Immature natural killer cell (primary cell): ENCODE measurements around the gene CNTN1. TPM values are rescaled to one million over a fixed set of nuclear protein-coding genes. Genes with fewer than 3 reads are reported as not detected.

Experiments
- DNase-seq, 3 donors: peaks; one replicate each; pipeline ENCODE4 v3.0.0; 2022; ENCODE audit warnings: mixed read lengths in 1 of 3
- H3K27ac Mint-ChIP-seq, 6 donors: one replicate each; pipeline ENCODE4 v1.8.0; 2020; ENCODE audit warnings: mixed read lengths in 6 of 6, mild to moderate bottlenecking in 5 of 6, inconsistent platforms in 4 of 6, moderate library complexity in 3 of 6
- H3K27me3 Mint-ChIP-seq, 3 donors: one replicate each; pipeline ENCODE4 v1.8.0; 2020 to 2021; ENCODE audit warnings: low read depth in 3 of 3, mild to moderate bottlenecking in 3 of 3, mixed read lengths in 3 of 3, moderate library complexity in 3 of 3, inconsistent platforms in 1 of 3
- H3K36me3 Mint-ChIP-seq, 3 donors: one replicate each; pipeline ENCODE4 v1.8.0; 2020; ENCODE audit warnings: mixed read lengths in 3 of 3, inconsistent platforms in 2 of 3, mild to moderate bottlenecking in 2 of 3
- H3K4me1 Mint-ChIP-seq, 2 donors: one replicate each; pipeline ENCODE4 v1.8.0; 2020; ENCODE audit warnings: inconsistent platforms in 2 of 2, mild to moderate bottlenecking in 2 of 2, mixed read lengths in 2 of 2, moderate library complexity in 1 of 2
- H3K4me3 Mint-ChIP-seq, 5 donors: one replicate each; pipeline ENCODE4 v1.8.0; 2020; ENCODE audit warnings: mild to moderate bottlenecking in 5 of 5, mixed read lengths in 5 of 5, inconsistent platforms in 3 of 5, moderate library complexity in 3 of 5
- H3K9me3 Mint-ChIP-seq, 6 donors: one replicate each; pipeline ENCODE4 v1.8.0; 2020; ENCODE audit warnings: mild to moderate bottlenecking in 6 of 6, mixed read lengths in 6 of 6, inconsistent platforms in 4 of 6, moderate library complexity in 3 of 6
- polyA plus RNA-seq, 3 donors: library from polyadenylated mRNA; unstranded; fragments of 300-500 nt; fragmentation: Illumina TruSeq; gene quantifications; one replicate each; pipeline ENCODE4 v1.2.3, GENCODE V29; 2021

Gene CNTN1
- polyA plus RNA-seq, 3 donors from 2014 or later: not detected

- Mint-ChIP-seq H3K9me3 (no peaks in the 10 kb centered on the region), H3K4me1 (no peaks in the 10 kb centered on the region), H3K36me3 (no peaks in the 10 kb centered on the region), H3K27ac (no peak overlapping the region), H3K27me3 (peaks cover 0 to 3% (median 0%) of the 10 kb centered on the region in 3 donors), H3K4me3 (no peak overlapping the region)
- no peak for DNase-seq
Observed at GRCh38 chr12:40945772-40946171, 253.5 kb downstream of the CNTN1 start.

DNA sequence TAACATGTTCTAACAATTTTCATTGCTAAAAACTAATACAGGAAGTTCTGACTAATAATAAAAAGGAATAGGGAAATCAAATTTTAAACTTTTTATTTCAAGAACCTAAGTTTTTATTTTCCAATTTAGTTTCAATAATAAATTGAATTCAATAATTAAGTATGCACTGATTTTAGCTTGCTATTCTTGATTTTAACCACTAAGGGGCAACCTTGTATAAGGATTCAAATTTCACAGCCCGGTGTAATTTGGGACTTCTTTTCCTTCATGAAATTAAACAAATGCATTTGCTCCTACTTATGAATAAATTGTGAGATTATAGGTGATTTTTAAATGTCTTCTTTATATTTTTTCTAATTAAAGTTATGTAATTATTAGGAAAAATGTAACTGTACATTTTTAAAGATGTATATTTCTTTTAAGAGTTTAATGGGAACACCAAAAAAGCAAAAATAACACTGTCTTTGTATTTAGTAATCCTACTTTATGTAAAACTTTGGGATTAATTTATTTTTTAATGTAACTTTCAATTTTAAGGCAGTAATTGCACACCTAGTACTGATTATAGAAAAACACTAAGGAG, 254.5 kb downstream of the CNTN1 start:
- DNase-seq: no peak
- no peak overlapping the region for H3K4me3 Mint-ChIP-seq
- H3K27ac Mint-ChIP-seq: no peak overlapping the region
- no peaks in the 10 kb centered on the region for H3K4me1 Mint-ChIP-seq
- H3K36me3 Mint-ChIP-seq: no peaks in the 10 kb centered on the region
- H3K27me3 Mint-ChIP-seq: peaks cover 0 to 3% (median 0%) of the 10 kb centered on the region in 3 donors
- no peaks in the 10 kb centered on the region for H3K9me3 Mint-ChIP-seq

DNA sequence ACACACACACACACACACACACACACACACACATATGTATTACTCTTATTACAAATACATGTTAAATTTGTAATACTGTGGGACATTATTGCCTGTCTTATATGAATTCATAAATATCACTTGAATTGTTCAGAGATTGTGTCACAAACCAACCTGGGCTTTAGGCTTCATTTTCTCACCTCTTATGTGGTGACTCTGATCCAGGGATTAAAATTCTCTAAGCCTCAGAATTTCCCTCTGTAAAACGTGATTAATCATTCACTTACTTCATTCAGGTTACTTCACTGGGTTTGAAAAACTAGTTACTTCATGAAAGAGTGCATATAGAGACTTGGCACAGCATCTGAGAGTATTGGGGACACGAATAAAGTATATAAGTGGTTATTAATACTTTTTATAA, 255.6 kb downstream of the CNTN1 start:
- H3K36me3 Mint-ChIP-seq: no peaks in the 10 kb centered on the region
- no peak overlapping the region for H3K27ac Mint-ChIP-seq
- no peaks in the 10 kb centered on the region for H3K4me1 Mint-ChIP-seq
- H3K4me3 Mint-ChIP-seq: no peak overlapping the region
- H3K9me3 Mint-ChIP-seq: no peaks in the 10 kb centered on the region
- no peak for DNase-seq
- peaks cover 0 to 3% (median 0%) of the 10 kb centered on the region in 3 donors for H3K27me3 Mint-ChIP-seq

DNA sequence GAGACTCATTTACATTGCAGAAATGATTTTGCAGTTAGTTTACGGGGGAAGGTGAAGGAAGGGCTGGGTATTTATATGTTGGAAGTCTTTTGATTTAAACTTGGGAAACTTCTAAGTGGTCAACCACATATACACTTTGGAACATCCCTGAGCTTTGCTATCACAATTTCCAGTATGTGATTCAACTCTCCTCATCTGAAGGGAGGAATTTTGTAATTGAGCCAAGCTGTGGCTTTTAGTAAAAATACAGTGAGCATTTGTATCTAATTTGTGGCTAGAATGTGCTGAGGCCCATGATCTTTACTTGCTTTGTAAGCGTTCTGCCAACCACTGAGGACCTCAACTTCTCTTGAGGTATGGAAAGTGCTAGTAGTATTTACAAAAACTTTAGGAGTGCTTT, 260.8 kb downstream of the CNTN1 start:
- Mint-ChIP-seq H3K4me3 (no peak overlapping the region), H3K36me3 (no peaks in the 10 kb centered on the region), H3K27ac (no peak overlapping the region), H3K4me1 (no peaks in the 10 kb centered on the region), H3K27me3 (peaks cover 0 to 3% (median 2%) of the 10 kb centered on the region in 3 donors), H3K9me3 (peaks cover 0 to 2% (median 0%) of the 10 kb centered on the region in 6 donors)
- no peak for DNase-seq

DNA sequence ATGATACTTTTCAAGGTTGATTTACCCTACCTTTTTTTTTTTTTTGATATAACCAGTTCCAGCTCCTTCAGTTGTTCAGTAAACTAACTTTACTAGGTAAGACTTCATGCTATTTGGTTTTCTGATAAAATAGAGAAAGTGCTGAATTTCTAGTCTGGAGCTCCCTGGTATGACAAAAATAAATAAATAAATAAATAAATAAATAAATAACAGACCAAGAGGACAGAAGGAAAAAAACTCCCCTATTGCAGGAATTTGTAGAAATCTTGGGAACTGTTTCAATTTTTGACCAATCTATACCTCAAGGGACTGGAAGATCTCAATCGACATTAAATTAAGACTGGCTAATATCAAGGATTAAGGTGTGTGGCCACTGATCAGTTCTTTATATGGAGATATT, 265.2 kb downstream of the CNTN1 start:
- H3K4me1 Mint-ChIP-seq: no peaks in the 10 kb centered on the region
- peaks cover 0 to 2% (median 0%) of the 10 kb centered on the region in 6 donors for H3K9me3 Mint-ChIP-seq
- no peak overlapping the region for H3K27ac Mint-ChIP-seq
- DNase-seq: no peak
- no peak overlapping the region for H3K4me3 Mint-ChIP-seq
- H3K36me3 Mint-ChIP-seq: no peaks in the 10 kb centered on the region
- peaks cover 0 to 2% (median 0%) of the 10 kb centered on the region in 3 donors for H3K27me3 Mint-ChIP-seq

- no peaks in the 10 kb centered on the region for H3K36me3 Mint-ChIP-seq
- no peak overlapping the region for H3K4me3 Mint-ChIP-seq
- no peak overlapping the region for H3K27ac Mint-ChIP-seq
- peaks cover 0 to 2% (median 0%) of the 10 kb centered on the region in 3 donors for H3K27me3 Mint-ChIP-seq
- peaks cover 0 to 2% (median 0%) of the 10 kb centered on the region in 6 donors for H3K9me3 Mint-ChIP-seq
- no peak for DNase-seq
- H3K4me1 Mint-ChIP-seq: no peaks in the 10 kb centered on the region
Observed at GRCh38 chr12:40959041-40959440, 266.8 kb downstream of the CNTN1 start.

DNA sequence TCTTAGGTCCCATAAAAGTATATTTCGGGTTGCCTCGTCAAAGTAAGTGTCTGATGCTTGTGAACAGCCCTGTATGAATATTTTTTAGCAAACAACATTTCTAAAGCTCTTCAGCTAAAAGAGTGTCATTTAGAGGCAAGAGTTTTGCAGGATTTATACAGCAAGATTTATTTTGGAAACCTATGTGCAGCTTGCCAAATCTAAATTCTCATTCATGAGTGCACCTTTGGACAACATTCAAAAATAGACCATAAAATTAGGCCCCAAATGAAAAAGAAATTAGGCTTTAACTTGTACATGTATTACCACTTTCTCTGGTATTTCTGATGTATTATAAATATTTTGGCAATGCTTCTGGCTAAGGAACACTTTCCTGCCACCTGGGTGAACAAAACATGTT, 271.5 kb downstream of the CNTN1 start:
- H3K27me3 Mint-ChIP-seq: no peaks in the 10 kb centered on the region
- peaks cover 0 to 2% (median 0%) of the 10 kb centered on the region in 6 donors for H3K9me3 Mint-ChIP-seq
- no peak for DNase-seq
- H3K36me3 Mint-ChIP-seq: no peaks in the 10 kb centered on the region
- no peaks in the 10 kb centered on the region for H3K4me1 Mint-ChIP-seq
- H3K27ac Mint-ChIP-seq: no peak overlapping the region
- H3K4me3 Mint-ChIP-seq: no peak overlapping the region

- H3K36me3 Mint-ChIP-seq: no peaks in the 10 kb centered on the region
- H3K4me1 Mint-ChIP-seq: no peaks in the 10 kb centered on the region
- no peaks in the 10 kb centered on the region for H3K27me3 Mint-ChIP-seq
- H3K4me3 Mint-ChIP-seq: no peak overlapping the region
- DNase-seq: no peak
- H3K9me3 Mint-ChIP-seq: peaks cover 0 to 5% (median 0%) of the 10 kb centered on the region in 6 donors
- no peak overlapping the region for H3K27ac Mint-ChIP-seq
Observed at GRCh38 chr12:40969796-40970195, 277.6 kb downstream of the CNTN1 start.

DNA sequence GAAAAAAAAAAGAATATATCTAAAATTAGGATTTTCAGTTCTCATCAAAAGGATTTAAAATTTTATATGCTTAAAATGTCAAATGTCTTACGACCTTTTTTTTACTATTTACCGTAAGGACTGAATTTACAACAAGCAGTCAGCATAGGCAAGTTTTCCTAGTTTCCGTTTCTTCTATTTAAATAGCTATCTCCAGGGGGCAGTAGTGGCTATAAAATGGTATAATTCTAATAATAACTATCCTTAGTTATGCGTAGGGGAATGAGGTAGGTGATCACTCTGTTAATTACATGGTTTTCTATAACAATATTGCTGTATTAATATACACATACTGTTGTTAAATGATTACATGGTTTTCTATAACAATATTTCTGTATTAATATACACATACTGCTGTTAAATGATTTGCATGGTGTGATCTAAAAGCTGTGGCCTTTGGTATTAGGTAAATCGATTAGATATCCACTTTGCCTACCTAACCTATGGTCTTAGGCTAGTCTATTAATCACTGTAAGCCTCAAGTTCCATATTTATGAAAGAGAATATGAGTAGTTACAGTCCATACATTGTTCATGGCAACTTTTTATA, 278.2 kb downstream of the CNTN1 start:
- no peak for DNase-seq
- Mint-ChIP-seq H3K4me1 (no peaks in the 10 kb centered on the region), H3K36me3 (no peaks in the 10 kb centered on the region), H3K27ac (no peak overlapping the region), H3K4me3 (no peak overlapping the region), H3K9me3 (peaks cover 0 to 5% (median 1%) of the 10 kb centered on the region in 6 donors), H3K27me3 (no peaks in the 10 kb centered on the region)

DNA sequence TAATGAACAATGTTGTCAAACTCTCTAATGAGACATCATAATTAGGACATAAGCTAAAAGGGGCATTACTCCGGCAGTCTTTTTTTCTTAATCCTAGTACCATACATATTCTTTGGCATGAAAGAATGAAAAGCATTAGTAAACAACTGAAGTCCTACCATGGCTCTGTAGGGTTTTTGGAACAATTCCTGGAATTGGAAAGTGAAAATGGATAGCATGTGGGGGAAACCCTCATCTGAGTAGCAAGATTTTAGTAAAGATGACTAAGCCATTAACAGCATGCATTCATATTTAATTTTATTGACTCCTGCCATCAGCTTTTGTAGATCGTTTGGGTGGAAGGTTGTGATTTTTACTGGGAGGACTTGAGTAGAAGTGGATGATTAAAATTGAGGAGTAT, 279.7 kb downstream of the CNTN1 start:
- H3K9me3 Mint-ChIP-seq: peaks cover 0 to 7% (median 4%) of the 10 kb centered on the region in 6 donors
- H3K27me3 Mint-ChIP-seq: no peaks in the 10 kb centered on the region
- no peak overlapping the region for H3K4me3 Mint-ChIP-seq
- H3K4me1 Mint-ChIP-seq: no peaks in the 10 kb centered on the region
- no peak for DNase-seq
- no peaks in the 10 kb centered on the region for H3K36me3 Mint-ChIP-seq
- no peak overlapping the region for H3K27ac Mint-ChIP-seq

- DNase-seq: no peak
- Mint-ChIP-seq H3K4me1 (no peaks in the 10 kb centered on the region), H3K27ac (no peak overlapping the region), H3K36me3 (no peaks in the 10 kb centered on the region), H3K27me3 (no peaks in the 10 kb centered on the region), H3K4me3 (no peak overlapping the region), H3K9me3 (peaks cover 0 to 7% (median 3%) of the 10 kb centered on the region in 6 donors)
Observed at GRCh38 chr12:40976546-40976945, 284.3 kb downstream of the CNTN1 start.

GRCh38 chr12:40980427-40980961, 288.3 kb downstream of the CNTN1 start:
- H3K4me1 Mint-ChIP-seq: no peaks in the 10 kb centered on the region
- H3K36me3 Mint-ChIP-seq: no peaks in the 10 kb centered on the region
- DNase-seq: no peak
- peaks cover 0 to 5% (median 1%) of the 10 kb centered on the region in 6 donors for H3K9me3 Mint-ChIP-seq
- H3K27ac Mint-ChIP-seq: no peak overlapping the region
- no peaks in the 10 kb centered on the region for H3K27me3 Mint-ChIP-seq
- no peak overlapping the region for H3K4me3 Mint-ChIP-seq

DNA sequence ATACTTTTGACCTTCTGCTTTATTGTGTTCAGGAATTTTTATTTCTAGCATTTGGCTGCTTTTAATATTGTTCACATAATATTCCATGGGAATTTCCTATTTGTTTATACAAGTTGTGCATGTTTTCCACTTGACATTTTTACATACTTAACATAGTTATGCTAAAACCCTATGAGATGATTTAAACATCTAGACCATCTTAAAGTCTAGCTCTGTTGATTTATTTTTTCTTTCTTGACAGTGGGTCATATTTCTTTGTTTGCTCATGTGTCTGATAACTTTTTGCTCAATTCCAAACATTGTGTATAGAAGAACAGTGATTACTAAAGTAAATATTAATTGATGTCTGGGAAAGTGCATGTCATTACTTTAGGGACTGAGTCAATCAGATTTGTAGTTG, 293.8 kb downstream of the CNTN1 start:
- Mint-ChIP-seq H3K4me3 (no peak overlapping the region), H3K27ac (no peak overlapping the region), H3K27me3 (no peaks in the 10 kb centered on the region), H3K36me3 (peaks cover 0 to 3% (median 0%) of the 10 kb centered on the region in 3 donors), H3K4me1 (no peaks in the 10 kb centered on the region), H3K9me3 (peaks cover 0 to 14% (median 8%) of the 10 kb centered on the region in 6 donors)
- DNase-seq: no peak

DNA sequence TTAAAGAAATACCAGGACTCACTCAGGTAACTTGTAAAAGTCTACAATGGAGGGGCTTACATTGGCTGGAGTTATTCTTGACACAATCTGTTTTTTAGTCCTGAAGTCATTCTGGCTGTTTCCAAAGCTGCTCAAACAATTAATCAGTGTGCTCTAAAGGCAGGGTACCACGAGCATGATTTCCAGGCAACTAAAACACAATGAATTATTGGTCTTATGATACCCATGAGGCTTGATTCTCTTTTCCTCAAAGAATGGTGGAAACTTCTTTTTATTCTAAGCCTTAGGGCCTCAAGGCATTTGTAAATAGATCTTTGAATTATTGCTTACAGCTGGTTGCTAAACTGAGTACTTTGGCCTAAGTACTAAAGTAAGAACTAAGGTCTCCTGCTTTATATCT, 296.1 kb downstream of the CNTN1 start:
- Mint-ChIP-seq H3K36me3 (peaks cover 0 to 3% (median 0%) of the 10 kb centered on the region in 3 donors), H3K9me3 (peaks cover 0 to 14% (median 8%) of the 10 kb centered on the region in 6 donors), H3K4me1 (no peaks in the 10 kb centered on the region), H3K4me3 (no peak overlapping the region), H3K27ac (no peak overlapping the region), H3K27me3 (peaks cover 0 to 1% (median 0%) of the 10 kb centered on the region in 3 donors)
- no peak for DNase-seq
